Stimulated activated CD4-positive, alpha-beta T cell treated with anti-CD3 and anti-CD28 coated beads, Interleukin-1b, Interleukin-23, amount 100 ng/mL, for 4 hours (primary cell): ENCODE measurements around the gene PAXX.

Experiments used
- DNase-seq, 2 donors: peaks; one replicate each; pipeline ENCODE4 v3.0.0-alpha.2; 2020; ENCODE audit warnings: low read depth in 2 of 2

PAXX gene

GRCh38 chr9:136982232-136983051 is 9.8 kb upstream of the PAXX start, which contains the start of gene LCNL1:
Gene LCNL1, plus strand, starts transcription at chr9:136982993. Its CDS starts 594 bp downstream, at chr9:136983587.
- DNase-seq = no peak

GRCh38 chr9:136983167-136983566 is 9.1 kb upstream of the PAXX start:
- DNase-seq = no peak

GRCh38 chr9:136983656-136984314 is 8.4 kb upstream of the PAXX start:
- no peak for DNase-seq

- no peak for DNase-seq
These were observed 7.7 kb upstream of the PAXX start for GRCh38 chr9:136984464-136985026.

- no peak for DNase-seq
These were observed 7.1 kb upstream of the PAXX start for GRCh38 chr9:136985027-136985602.

GRCh38 chr9:136985853-136986252 is 6.4 kb upstream of the PAXX start:
- no peak for DNase-seq

- DNase-seq = no peak
These were observed 3.4 kb upstream of the PAXX start for GRCh38 chr9:136988872-136989271.

- no peak for DNase-seq
These were observed 1.8 kb upstream of the PAXX start for GRCh38 chr9:136990242-136990911.

GRCh38 chr9:136992819-136993369 is 672 bp downstream of the PAXX start:
- no peak for DNase-seq

GRCh38 chr9:136994180-136994887 is 2.1 kb downstream of the PAXX start:
- DNase-seq = no peak

GRCh38 chr9:136994888-136995230 is 2.6 kb downstream of the PAXX start:
- no peak for DNase-seq

- DNase-seq = no peak
These were observed 3.1 kb downstream of the PAXX start for GRCh38 chr9:136995362-136995761.

GRCh38 chr9:136995772-136996311 is 3.6 kb downstream of the PAXX start:
- no peak for DNase-seq

- DNase-seq = no peak
These were observed 4.4 kb downstream of the PAXX start, which contains the start of gene CLIC3 for GRCh38 chr9:136996361-136997292. Gene CLIC3, minus strand, starts transcription at chr9:136996568. Its CDS starts 25 bp downstream, at chr9:136996543.

GRCh38 chr9:136997371-136997770 is 5.1 kb downstream of the PAXX start:
- DNase-seq = no peak

GRCh38 chr9:136997830-136998234 is 5.6 kb downstream of the PAXX start:
- DNase-seq = no peak

- DNase-seq = no peak
These were observed 8.1 kb downstream of the PAXX start for GRCh38 chr9:137000177-137000930.

- no peak for DNase-seq
These were observed 9.8 kb downstream of the PAXX start for GRCh38 chr9:137001857-137002645.
